Activated naive CD4-positive, alpha-beta T cell treated with anti-CD3 and anti-CD28 coated beads, Interleukin-2, amount 10 ng/mL, durations not matched to agents 7 days and 5 days (primary cell): ENCODE data around the gene KRT80.

ENCODE experiments used
- CTCF ChIA-PET: fragments of 350-600 bp; sonication (Branson Sonifier 250); formaldehyde crosslinking; loops from one replicate; lab custom pipeline; 2021; ENCODE audit warnings: antibody characterized with exemption; lab: Charles Lee
- DNase-seq: peaks from one replicate; pipeline ENCODE4 v3.0.0-alpha.2; 2020
- H3K27ac Mint-ChIP-seq: one replicate; pipeline ENCODE4 v1.8.0; 2021; ENCODE audit warnings: mild to moderate bottlenecking, moderate library complexity, mixed read lengths
- H3K27me3 Mint-ChIP-seq: one replicate; pipeline ENCODE4 v1.8.0; 2021; ENCODE audit warnings: mild to moderate bottlenecking, mixed read lengths
- H3K36me3 Mint-ChIP-seq: one replicate; pipeline ENCODE4 v1.8.0; 2021; ENCODE audit warnings: mixed read lengths
- H3K4me1 Mint-ChIP-seq: one replicate; pipeline ENCODE4 v1.8.0; 2021; ENCODE audit warnings: mixed read lengths
- H3K4me3 Mint-ChIP-seq: one replicate; pipeline ENCODE4 v1.8.0; 2021; ENCODE audit warnings: mild to moderate bottlenecking, moderate library complexity, mixed read lengths
- H3K9me3 Mint-ChIP-seq: one replicate; pipeline ENCODE4 v1.8.0; 2021; ENCODE audit warnings: mixed read lengths

The KRT80 gene

DNA sequence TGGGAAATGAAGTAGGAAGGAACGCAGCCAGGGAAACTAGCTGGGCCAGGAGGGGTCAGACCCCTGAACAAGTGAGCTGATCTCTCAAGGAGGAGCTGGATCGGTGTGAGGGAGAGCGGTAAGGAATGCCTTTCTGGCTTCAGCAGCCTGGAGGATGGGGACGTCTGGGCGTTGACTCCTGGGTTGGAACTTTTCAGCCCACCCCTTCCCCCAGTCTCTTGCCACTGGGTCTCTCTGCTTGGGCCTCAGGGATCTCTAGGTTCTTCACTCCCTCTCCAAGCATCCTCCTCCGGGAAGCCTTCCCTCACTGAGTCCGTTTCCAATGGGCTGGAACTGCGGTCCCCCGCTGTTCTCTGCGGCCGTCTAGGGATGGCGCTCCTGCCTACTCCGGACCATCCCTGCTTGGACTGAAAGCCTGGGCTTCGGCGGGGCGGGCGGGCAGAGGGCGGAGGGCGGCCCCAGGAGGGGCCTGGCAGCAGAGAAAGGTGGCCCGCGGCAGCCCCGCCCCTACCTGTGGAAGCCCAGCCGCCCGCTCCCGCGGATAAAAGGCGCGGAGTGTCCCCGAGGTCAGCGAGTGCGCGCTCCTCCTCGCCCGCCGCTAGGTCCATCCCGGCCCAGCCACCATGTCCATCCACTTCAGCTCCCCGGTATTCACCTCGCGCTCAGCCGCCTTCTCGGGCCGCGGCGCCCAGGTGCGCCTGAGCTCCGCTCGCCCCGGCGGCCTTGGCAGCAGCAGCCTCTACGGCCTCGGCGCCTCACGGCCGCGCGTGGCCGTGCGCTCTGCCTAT, 41.1 kb upstream of the KRT80 start, which contains the start of gene KRT7:
KRT7 (plus strand) TSS at position 570 of the 788 bp plus-strand sequence; CDS start at position 624, 54 bp downstream.
- CTCF ChIA-PET: interaction anchor here (1.0 kb wide), 2 partner anchors 11 to 12 kb away, joined by 3 read pairs; no protein-coding TSS in a partner anchor
- no peak within 1 kb of the TSS for H3K27ac Mint-ChIP-seq
- H3K4me1 Mint-ChIP-seq: no peaks in the 10 kb centered on the region
- H3K9me3 Mint-ChIP-seq: no peaks in the 10 kb centered on the region
- no peaks in the 10 kb centered on the region for H3K36me3 Mint-ChIP-seq
- no peak within 1 kb of the TSS for H3K4me3 Mint-ChIP-seq
- peak; percentile 8 for DNase-seq
- peaks cover 93% of the 10 kb centered on the region for H3K27me3 Mint-ChIP-seq

DNA sequence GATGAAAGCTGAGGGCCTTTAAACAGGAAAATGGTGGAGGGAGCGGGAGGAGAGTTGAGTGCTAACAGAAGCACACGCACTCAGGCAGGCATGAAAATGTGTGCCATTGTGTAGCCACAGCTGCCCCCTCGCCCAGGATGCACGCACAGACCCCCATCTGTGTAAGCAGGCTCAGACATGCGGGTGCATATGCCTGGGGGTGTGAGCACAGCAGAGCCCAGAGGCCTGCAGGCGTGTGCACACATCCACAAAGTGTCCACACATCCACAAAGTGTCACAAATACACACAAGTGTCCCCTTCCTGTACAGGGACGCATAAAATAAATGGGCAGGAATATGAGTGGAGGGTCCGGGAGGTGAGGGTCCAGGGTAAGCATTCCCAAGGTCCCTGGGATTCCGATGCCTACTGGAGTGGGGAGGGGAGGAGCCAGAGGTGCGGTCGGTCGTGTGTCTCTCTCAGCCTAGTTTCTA, 40.4 kb upstream of the KRT80 start:
- Mint-ChIP-seq H3K27me3 (peaks cover 94% of the 10 kb centered on the region), H3K27ac (no peak overlapping the region), H3K9me3 (no peaks in the 10 kb centered on the region), H3K4me3 (no peak overlapping the region), H3K36me3 (no peaks in the 10 kb centered on the region), H3K4me1 (no peaks in the 10 kb centered on the region)
- no peak for DNase-seq
- CTCF ChIA-PET: interaction anchor here (1.0 kb wide), 2 partner anchors 11 to 12 kb away, joined by 3 read pairs; no protein-coding TSS in a partner anchor

DNA sequence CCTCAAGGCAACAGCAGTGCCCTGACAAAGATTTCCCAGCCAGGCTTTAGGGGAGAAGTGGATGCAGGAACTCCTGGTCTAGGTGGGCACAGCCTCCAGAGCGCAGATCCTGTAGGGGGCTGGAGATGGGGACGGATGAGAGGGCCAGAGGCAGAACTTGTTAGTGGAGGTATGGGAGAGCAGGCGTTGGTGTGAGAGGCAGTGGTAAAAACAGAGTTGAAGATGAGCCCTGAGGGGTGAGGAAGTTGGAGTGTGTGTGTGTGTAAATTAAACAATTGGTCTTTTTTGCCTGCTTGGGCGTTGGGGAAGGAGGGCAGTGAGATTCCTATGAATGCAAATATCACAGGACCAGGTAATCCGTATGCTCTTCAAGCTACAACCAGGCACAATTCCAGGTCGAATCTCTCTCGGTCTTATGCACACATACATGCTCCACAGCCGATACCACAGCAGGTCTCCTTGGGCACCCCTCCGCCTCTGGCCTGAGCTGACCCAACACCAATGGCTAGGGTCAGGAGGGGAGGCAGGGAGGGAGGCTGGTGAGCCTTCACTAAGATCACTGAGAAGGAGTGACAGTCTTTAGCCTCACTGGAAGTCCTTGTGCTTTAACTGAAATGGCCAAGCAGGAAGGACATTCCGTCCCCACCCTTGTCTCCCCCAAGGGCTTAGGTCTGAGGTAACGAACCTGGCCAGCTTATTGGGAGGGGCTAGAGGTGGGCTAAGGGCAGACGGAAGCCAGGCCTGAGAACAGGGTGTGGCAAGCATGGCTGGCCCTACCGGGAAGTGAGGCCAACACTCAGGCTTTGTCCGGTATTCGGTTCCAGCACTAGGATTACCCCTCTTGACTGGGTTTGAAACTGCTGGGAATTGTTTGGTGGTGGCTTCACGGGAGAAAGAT, 39.7 kb upstream of the KRT80 start:
- Mint-ChIP-seq H3K27ac (no peak overlapping the region), H3K36me3 (no peaks in the 10 kb centered on the region), H3K4me1 (no peaks in the 10 kb centered on the region), H3K27me3 (peaks cover 96% of the 10 kb centered on the region), H3K9me3 (no peaks in the 10 kb centered on the region), H3K4me3 (no peak overlapping the region)
- CTCF ChIA-PET: interaction anchor here (1.0 to 1.5 kb wide), 2 partner anchors 9 to 10 kb away, joined by 3 to 5 read pairs; no protein-coding TSS in a partner anchor
- no peak for DNase-seq

DNA sequence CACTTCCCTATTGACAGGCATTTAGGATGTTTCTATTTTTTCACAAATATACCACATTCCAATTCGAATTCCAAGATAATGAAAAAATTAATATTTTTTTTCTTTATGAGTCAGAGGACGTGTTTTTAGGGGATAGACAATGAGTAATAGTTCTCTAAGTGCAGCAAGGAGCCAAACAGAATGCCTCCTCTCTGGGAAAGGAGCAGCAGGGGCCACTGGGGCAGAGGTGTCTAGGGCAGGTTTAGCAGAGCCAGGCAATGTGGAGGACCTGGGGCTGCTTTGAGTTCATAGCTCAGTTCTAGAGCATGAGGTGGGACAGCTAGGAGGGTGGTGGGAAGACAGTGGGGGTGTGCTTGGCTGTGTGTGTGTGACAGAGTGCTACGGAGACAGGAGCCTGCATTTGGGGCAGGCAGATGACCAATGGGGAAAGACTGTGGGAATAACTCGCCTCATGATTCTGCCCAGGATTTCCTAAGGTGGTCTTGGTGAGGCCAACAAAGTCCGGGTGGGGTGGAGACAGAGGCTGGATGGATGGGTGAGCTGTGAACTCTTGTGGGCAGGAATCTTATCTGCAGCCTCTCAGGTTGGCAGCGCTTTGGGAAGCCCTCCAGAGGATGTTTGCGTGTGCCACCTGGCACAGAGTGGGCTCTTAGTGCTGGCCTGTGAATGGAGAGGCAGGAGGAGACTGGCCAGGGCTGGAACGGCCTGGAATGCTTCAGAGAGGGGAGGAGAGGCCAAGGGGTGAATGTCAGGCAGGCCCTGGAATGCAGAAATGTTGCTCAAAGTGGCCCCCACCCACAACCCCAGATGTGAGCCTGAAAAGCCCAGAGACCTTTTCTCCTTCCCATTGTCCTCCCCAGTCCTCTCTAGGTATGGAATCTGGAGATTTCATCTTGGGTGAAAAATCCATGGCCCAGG, 38.8 kb upstream of the KRT80 start:
- no peaks in the 10 kb centered on the region for H3K9me3 Mint-ChIP-seq
- CTCF ChIA-PET: interaction anchor here (1.5 kb wide), 1 partner anchor 8 kb away, joined by 5 read pairs; no protein-coding TSS in a partner anchor
- H3K36me3 Mint-ChIP-seq: no peaks in the 10 kb centered on the region
- H3K27me3 Mint-ChIP-seq: peaks cover 96% of the 10 kb centered on the region
- H3K27ac Mint-ChIP-seq: no peak overlapping the region
- no peaks in the 10 kb centered on the region for H3K4me1 Mint-ChIP-seq
- H3K4me3 Mint-ChIP-seq: no peak overlapping the region
- DNase-seq: no peak

DNA sequence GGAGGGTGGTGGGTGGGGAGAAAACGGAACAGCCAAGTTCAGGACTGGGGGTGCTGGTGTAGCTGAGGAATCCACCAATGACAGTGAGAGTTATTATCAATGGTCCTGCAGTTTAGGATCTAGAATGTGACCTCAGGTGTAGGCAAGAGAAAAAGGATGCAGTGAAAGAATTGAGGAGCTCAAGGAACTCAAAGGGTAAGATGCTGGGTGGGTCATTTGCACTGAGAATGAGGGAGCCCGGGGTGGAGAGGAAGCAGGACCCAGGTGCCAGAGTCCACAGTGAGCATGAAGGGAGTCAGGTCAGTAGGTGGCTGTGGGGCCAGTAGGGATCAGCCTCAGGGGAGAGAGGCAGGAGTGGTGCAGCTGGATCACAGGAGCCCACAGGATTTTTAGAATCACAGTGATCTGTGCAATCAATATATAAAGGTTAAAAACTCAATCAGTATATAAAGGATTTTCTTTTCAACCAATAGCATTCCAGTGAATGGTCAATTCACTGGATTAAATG, 38.1 kb upstream of the KRT80 start:
- CTCF ChIA-PET: interaction anchor here (0.6 to 1.5 kb wide), 3 partner anchors 8 to 208 kb away, joined by 3 to 5 read pairs (median 4); no protein-coding TSS in a partner anchor
- no peak overlapping the region for H3K4me3 Mint-ChIP-seq
- no peak for DNase-seq
- no peaks in the 10 kb centered on the region for H3K9me3 Mint-ChIP-seq
- peaks cover 95% of the 10 kb centered on the region for H3K27me3 Mint-ChIP-seq
- no peaks in the 10 kb centered on the region for H3K36me3 Mint-ChIP-seq
- no peaks in the 10 kb centered on the region for H3K4me1 Mint-ChIP-seq
- H3K27ac Mint-ChIP-seq: no peak overlapping the region

DNA sequence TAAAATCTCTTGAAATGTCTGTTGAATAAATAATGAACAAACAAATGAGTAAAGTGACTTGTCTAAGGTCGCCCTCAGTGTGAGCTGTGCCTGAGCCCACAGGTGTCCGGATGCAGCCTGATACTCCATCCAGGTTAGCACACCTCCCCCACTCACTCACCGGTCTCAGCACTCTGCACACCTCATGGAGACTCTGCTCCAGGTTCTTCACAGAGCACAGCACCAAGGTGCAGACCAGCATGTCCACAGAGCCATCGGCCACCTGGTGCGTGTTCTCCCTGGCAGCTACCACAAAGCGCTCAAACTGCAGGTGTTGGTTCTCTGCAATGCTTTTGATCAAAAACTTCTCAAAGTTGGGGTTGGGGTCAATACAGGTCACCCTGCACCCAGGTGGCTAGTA, 37.1 kb upstream of the KRT80 start:
- Mint-ChIP-seq H3K27ac (no peak overlapping the region), H3K36me3 (no peaks in the 10 kb centered on the region), H3K4me1 (no peaks in the 10 kb centered on the region), H3K4me3 (no peak overlapping the region), H3K9me3 (no peaks in the 10 kb centered on the region), H3K27me3 (peaks cover 94% of the 10 kb centered on the region)
- CTCF ChIA-PET: interaction anchor here (0.6 kb wide), 1 partner anchor 51 kb away, joined by 3 read pairs; no protein-coding TSS in a partner anchor
- DNase-seq: no peak

DNA sequence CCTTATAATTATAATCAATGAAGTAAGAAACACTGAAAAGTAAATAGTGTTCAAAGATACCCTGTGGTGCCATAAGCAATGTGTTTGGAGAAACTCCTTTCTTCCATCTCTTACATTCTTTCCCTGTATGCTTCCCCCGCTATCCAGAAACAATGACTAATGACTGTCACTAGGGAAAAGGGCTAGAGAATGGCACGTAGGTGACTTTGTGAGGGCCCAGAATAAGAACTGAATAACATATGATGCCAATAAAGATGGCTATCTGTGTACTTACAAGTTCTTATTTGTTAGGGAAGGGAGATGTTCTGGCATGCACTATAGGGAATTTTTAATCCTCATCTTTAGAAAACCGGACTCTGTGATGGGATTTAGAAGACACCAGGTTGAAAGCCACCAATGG, 36.6 kb upstream of the KRT80 start:
- no peaks in the 10 kb centered on the region for H3K9me3 Mint-ChIP-seq
- H3K4me3 Mint-ChIP-seq: no peak overlapping the region
- CTCF ChIA-PET: no interaction called here
- H3K27ac Mint-ChIP-seq: no peak overlapping the region
- H3K27me3 Mint-ChIP-seq: peaks cover 94% of the 10 kb centered on the region
- no peaks in the 10 kb centered on the region for H3K4me1 Mint-ChIP-seq
- DNase-seq: no peak
- no peaks in the 10 kb centered on the region for H3K36me3 Mint-ChIP-seq

DNA sequence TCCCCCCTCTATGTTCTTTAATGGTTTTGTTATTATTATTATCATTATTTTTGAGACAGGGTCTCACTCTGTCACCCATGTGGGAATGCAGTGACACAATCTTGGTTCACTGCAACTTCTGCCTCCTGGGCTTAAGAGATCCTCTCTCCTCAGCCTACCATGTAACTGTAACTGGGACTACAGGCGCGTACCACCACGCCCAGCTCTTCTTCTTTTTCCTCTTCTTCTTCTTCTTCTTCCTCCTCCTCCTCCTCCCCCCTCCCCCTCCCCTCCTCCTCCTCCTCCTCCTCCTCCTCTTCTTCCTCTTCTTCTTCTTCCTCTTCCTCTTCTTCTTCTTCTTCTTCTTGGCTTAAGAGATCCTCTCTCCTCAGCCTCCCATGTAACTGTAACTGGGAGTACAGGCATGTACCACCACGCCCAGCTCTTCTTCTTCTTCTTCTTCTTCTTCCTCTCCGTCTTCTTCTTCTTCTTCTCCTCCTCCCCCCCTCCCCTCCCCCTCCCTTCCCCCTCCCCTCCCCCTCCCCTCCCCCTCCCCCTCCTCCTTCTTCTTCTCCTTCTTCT, 35.9 kb upstream of the KRT80 start:
- DNase-seq: no peak
- Mint-ChIP-seq H3K9me3 (no peaks in the 10 kb centered on the region), H3K36me3 (no peaks in the 10 kb centered on the region), H3K27ac (no peak overlapping the region), H3K27me3 (peaks cover 91% of the 10 kb centered on the region), H3K4me3 (no peak overlapping the region), H3K4me1 (no peaks in the 10 kb centered on the region)
- CTCF ChIA-PET: no interaction called here

DNA sequence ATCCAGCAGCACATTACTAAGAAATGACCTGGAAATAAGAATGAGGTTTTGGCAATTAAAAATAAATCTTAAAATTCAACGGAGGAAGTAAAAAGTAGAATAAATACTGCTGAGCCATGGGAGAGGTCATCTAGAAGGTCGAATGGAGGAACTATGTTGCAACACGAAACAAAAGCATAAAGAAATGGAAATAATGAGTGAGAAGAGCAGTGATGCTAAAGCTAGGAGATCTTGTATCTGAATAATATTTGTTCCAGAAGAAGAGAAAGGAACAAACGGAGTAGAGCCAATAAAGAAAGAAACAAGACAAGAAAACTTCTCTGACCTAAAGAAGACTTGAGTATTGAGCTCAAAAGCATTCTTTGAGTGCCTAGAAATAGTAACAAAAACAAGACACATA, 34.6 kb upstream of the KRT80 start:
- no peak overlapping the region for H3K4me3 Mint-ChIP-seq
- no peak overlapping the region for H3K27ac Mint-ChIP-seq
- H3K36me3 Mint-ChIP-seq: no peaks in the 10 kb centered on the region
- CTCF ChIA-PET: interaction anchor here (0.7 kb wide), 1 partner anchor 82 kb away, joined by 3 read pairs; no protein-coding TSS in a partner anchor
- peaks cover 5% of the 10 kb centered on the region for H3K4me1 Mint-ChIP-seq
- no peaks in the 10 kb centered on the region for H3K9me3 Mint-ChIP-seq
- DNase-seq: no peak
- peaks cover 85% of the 10 kb centered on the region for H3K27me3 Mint-ChIP-seq

DNA sequence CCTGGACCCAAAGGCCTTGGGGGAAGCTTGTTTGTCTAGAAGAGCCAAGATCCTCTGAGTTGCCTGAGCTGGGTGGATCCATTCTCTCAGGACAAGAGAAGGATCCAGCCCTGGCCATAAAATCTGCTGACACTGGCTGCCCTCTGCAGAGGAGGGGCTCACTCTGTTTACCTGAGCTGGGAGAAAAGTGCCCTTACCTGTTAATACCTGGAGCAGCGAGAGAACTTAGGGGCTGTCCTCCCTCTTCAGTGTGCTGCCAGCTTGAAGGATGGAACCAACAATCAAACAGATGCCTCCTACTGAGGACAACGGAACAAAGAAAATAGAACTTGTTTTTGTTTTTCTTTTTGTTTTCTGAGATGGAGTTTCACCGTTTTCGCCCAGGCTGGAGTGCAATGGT, 33.9 kb upstream of the KRT80 start:
- peaks cover 79% of the 10 kb centered on the region for H3K27me3 Mint-ChIP-seq
- peaks cover 5% of the 10 kb centered on the region for H3K4me1 Mint-ChIP-seq
- CTCF ChIA-PET: interaction anchor here (0.6 to 6.4 kb wide), 3 partner anchors 12 to 53 kb away, joined by 3 to 89 read pairs (median 5); no protein-coding TSS in a partner anchor
- no peak overlapping the region for H3K4me3 Mint-ChIP-seq
- no peaks in the 10 kb centered on the region for H3K9me3 Mint-ChIP-seq
- no peak overlapping the region for H3K27ac Mint-ChIP-seq
- H3K36me3 Mint-ChIP-seq: no peaks in the 10 kb centered on the region
- no peak for DNase-seq

DNA sequence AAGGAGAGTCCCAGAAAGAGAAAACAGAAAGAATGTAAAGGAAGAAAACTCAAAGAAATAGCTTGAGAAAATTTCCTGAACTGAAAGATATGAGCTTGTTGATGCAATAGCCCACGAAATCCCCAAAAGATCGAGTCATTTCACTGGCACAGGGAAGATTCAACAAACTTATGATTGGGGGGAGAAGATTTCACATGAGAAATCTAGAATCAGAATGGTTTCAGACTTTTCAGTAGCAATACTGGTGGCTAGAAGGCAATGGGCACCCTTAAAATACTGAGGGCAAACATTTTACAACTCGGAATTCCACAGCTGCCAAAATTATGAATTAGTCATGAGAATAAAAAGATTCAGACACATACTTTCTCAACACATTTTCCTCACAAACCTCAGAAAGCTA, 32.3 kb upstream of the KRT80 start:
- Mint-ChIP-seq H3K4me1 (peaks cover 5% of the 10 kb centered on the region), H3K9me3 (no peaks in the 10 kb centered on the region), H3K27me3 (peaks cover 77% of the 10 kb centered on the region), H3K27ac (no peak overlapping the region), H3K4me3 (no peak overlapping the region), H3K36me3 (no peaks in the 10 kb centered on the region)
- DNase-seq: no peak
- CTCF ChIA-PET: interaction anchor here (1.3 to 6.4 kb wide), 2 partner anchors 20 to 55 kb away, joined by 3 to 89 read pairs; no protein-coding TSS in a partner anchor

DNA sequence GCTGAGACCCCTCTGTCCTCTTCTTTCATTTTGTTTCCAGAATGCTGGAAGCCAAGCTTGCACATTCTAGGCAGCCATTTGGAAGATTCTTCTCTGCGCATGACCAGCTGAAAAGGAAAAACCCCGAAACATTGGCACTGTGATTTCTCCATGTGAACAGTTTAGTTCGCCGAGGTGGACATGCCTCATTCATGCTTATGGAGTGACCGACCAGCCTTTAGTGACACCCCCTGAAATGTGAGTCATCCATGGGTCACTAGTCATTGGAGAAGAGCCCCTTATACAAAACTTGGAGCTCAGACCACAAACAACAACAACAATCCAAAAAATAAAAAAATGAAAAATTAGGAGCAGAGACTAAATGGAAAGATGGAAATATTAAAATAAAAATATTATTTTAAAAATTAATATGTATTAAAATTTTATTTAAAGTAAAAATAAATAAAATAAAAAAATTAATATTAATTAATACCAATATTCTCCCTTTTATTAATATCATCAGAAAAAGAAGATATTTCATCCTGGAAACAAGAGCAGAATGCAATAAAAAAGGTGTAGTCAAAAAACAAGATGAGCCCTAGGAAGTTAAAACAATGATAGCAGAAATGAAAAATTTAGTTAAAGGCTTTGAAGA, 31.7 kb upstream of the KRT80 start:
- CTCF ChIA-PET: interaction anchor here (1.3 to 6.4 kb wide), 3 partner anchors 13 to 55 kb away, joined by 3 to 89 read pairs (median 23); no protein-coding TSS in a partner anchor
- Mint-ChIP-seq H3K4me3 (no peak overlapping the region), H3K27ac (no peak overlapping the region), H3K27me3 (peaks cover 75% of the 10 kb centered on the region), H3K4me1 (peaks cover 5% of the 10 kb centered on the region), H3K36me3 (no peaks in the 10 kb centered on the region), H3K9me3 (no peaks in the 10 kb centered on the region)
- no peak for DNase-seq
